GM15510 (cell line): ENCODE data around the gene GRAMD1A.

Source experiments
- POLR2A ChIP-seq: IDR thresholded peaks from 3 replicates; pipeline ENCODE4 v1.6.1; 2011; ENCODE audit warnings: borderline replicate concordance; ENCODE audit not compliant: insufficient read length; ENCODE audit errors: extremely low read depth

GRAMD1A gene

GRCh38 chr19:35009424-35010415 lies 9.6 kb downstream of the GRAMD1A start:
- no peak for TF ChIP-seq POLR2A

- no peak for TF ChIP-seq POLR2A
These were observed 11.1 kb downstream of the GRAMD1A start for GRCh38 chr19:35011091-35011689.

GRCh38 chr19:35011737-35012682 lies 11.9 kb downstream of the GRAMD1A start:
- no peak for TF ChIP-seq POLR2A

GRCh38 chr19:35013041-35013819 lies 13.1 kb downstream of the GRAMD1A start:
- TF ChIP-seq POLR2A = no peak

- no peak for TF ChIP-seq POLR2A
These were observed 14.0 kb downstream of the GRAMD1A start for GRCh38 chr19:35013820-35014754.

- no peak for TF ChIP-seq POLR2A
These were observed 15.3 kb downstream of the GRAMD1A start for GRCh38 chr19:35015270-35015953.

- no peak for TF ChIP-seq POLR2A
These were observed 15.8 kb downstream of the GRAMD1A start for GRCh38 chr19:35015954-35016351.

- no peak for TF ChIP-seq POLR2A
These were observed 17.4 kb downstream of the GRAMD1A start for GRCh38 chr19:35017507-35017906.

GRCh38 chr19:35018379-35018778 lies 18.3 kb downstream of the GRAMD1A start:
- TF ChIP-seq POLR2A = no peak

GRCh38 chr19:35019144-35019543 lies 19.0 kb downstream of the GRAMD1A start:
- TF ChIP-seq POLR2A = no peak

- TF ChIP-seq POLR2A = no peak
These were observed 20.9 kb downstream of the GRAMD1A start for GRCh38 chr19:35021016-35021415.

- TF ChIP-seq POLR2A = no peak
These were observed 21.5 kb downstream of the GRAMD1A start for GRCh38 chr19:35021596-35021995.
